Measurements from ENCODE around the gene RBBP5.

DNA sequence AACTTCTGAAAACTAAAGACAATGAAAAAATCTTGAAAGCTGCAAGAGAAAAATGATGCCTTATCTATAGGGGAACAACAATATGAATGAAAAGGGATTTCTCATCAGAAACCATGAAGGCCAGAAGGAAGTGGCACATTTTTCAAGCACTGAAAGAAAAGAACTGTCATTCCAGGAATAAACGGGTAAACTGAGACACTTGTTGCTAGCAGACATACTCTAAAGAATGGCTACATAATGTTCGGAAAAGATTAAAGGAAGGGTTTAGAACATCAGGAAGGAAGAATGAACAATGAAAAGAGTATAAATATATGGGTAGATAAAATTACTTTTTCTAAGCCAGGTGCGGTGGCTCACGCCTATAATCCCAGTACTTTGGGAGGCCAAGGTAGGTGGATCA, 14.5 kb downstream of the RBBP5 start:
- TF ChIP-seq, protein P1, sequence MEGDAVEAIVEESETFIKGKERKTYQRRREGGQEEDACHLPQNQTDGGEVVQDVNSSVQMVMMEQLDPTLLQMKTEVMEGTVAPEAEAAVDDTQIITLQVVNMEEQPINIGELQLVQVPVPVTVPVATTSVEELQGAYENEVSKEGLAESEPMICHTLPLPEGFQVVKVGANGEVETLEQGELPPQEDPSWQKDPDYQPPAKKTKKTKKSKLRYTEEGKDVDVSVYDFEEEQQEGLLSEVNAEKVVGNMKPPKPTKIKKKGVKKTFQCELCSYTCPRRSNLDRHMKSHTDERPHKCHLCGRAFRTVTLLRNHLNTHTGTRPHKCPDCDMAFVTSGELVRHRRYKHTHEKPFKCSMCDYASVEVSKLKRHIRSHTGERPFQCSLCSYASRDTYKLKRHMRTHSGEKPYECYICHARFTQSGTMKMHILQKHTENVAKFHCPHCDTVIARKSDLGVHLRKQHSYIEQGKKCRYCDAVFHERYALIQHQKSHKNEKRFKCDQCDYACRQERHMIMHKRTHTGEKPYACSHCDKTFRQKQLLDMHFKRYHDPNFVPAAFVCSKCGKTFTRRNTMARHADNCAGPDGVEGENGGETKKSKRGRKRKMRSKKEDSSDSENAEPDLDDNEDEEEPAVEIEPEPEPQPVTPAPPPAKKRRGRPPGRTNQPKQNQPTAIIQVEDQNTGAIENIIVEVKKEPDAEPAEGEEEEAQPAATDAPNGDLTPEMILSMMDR (IDR thresholded peaks at IDR 0.05) = no peak
- TF ChIP-seq EZH2 (IDR thresholded peaks at IDR 0.05; ENCODE audit: borderline replicate concordance, insufficient read depth, low read depth, low read length, poor library complexity, severe bottlenecking) = no peak

Data from B cell (primary cell).